A549 (cell line): ENCODE measurements around the gene RTN4R. TPM values are rescaled to one million over a fixed set of nuclear protein-coding genes. Genes with fewer than 3 reads are reported as not detected.

Experiments
- ATAC-seq, 2 experiments: fragments of 200-7000 bp in 1 of 2; fragments of >200 bp in 1 of 2; cut with Nextera tagmentation in 1 of 2; cut with Tn5 transposase in 1 of 2; 3 replicates each; pipeline versions ENCODE4 v1.8.0 to v1.9.1; 2018 to 2020; ENCODE audit warnings: mild to moderate bottlenecking in 1 of 2, moderate library complexity in 1 of 2
- CTCF ChIA-PET: fragments of 300-600 bp; sonication (Branson Sonifier 250); formaldehyde crosslinking; extraction: SDS; loops from one replicate; lab custom pipeline; 2021; ENCODE audit warnings: antibody characterized with exemption, inconsistent platforms; lab: Yijun Ruan, JAX
- POLR2A ChIA-PET: fragments of 350-600 bp; formaldehyde crosslinking; extraction: SDS; loops from one replicate; lab custom pipeline; 2021; ENCODE audit warnings: antibody characterized with exemption, inconsistent platforms; lab: Yijun Ruan, JAX
- DNase-seq, 2 experiments: peaks; one replicate each; pipeline versions ENCODE4 v3.0.0 to v3.0.0-alpha.2; 2011 to 2016; ENCODE audit warnings: low read depth in 1 of 2, low spot score in 1 of 2
- FAIRE-seq: peaks from 2 replicates; lab custom pipeline; 2011; peaks lifted over from hg19 to GRCh38; lab: Jason Lieb, UNC
- H3K27ac ChIP-seq, 2 experiments: fragments of >200 bp; sonication (Bioruptor Twin); formaldehyde crosslinking; 3 replicates each; pipeline ENCODE4 v1.5.1; 2016 to 2017
- H3K4me1 ChIP-seq: fragments of >200 bp; sonication (Bioruptor Twin); formaldehyde crosslinking; 3 replicates; pipeline ENCODE4 v1.6.1; 2016
- H3K4me2 ChIP-seq: fragments of >200 bp; sonication (Bioruptor Twin); formaldehyde crosslinking; 3 replicates; pipeline ENCODE4 v1.6.1; 2016
- H3K4me3 ChIP-seq: fragments of >200 bp; sonication (Bioruptor Twin); formaldehyde crosslinking; 3 replicates; pipeline ENCODE4 v1.5.1; 2016
- H3K9me3 ChIP-seq: fragments of >200 bp; sonication (Bioruptor Twin); formaldehyde crosslinking; 3 replicates; pipeline ENCODE4 v1.6.1; 2016
- CHD2 ChIP-seq: fragments of 150-350 bp; IDR thresholded peaks from 2 replicates; pipeline ENCODE4 v1.6.1; 2014; ENCODE audit warnings: low read length; ENCODE audit not compliant: partially characterized antibody
- EHF ChIP-seq: fragments of 250-450 bp; sonication (Bioruptor Pico); IDR thresholded peaks from 2 replicates; pipeline ENCODE4 v1.5.0; 2020; ENCODE audit warnings: mild to moderate bottlenecking
- EHMT2 ChIP-seq: fragments of 200-600 bp; sonication (generic); IDR thresholded peaks from 2 replicates; pipeline ENCODE4 v1.6.1; 2016; ENCODE audit warnings: antibody characterized with exemption, low read depth, mild to moderate bottlenecking, moderate library complexity
- ESRRA ChIP-seq: fragments of 150-350 bp; IDR thresholded peaks from 2 replicates; pipeline ENCODE4 v1.6.1; 2014; ENCODE audit warnings: mild to moderate bottlenecking, low read length, borderline replicate concordance
- FOSL2 ChIP-seq, 2 experiments: fragments of 450-650 bp in 1 of 2; fragments of >200 bp in 1 of 2; sonication (Bioruptor Twin) in 1 of 2; formaldehyde crosslinking; IDR thresholded peaks; 2 replicates each; pipeline versions ENCODE4 v1.5.0 to v1.6.1; 2016 to 2020; ENCODE audit warnings: mild to moderate bottlenecking in 1 of 2, moderate library complexity in 1 of 2
- GATA3 ChIP-seq: IDR thresholded peaks from 2 replicates; pipeline ENCODE4 v1.6.1; 2012; ENCODE audit warnings: borderline replicate concordance
- HEYL ChIP-seq: fragments of 250-450 bp; sonication (Bioruptor Pico); IDR thresholded peaks from 2 replicates; pipeline ENCODE4 v1.8.0; 2021; ENCODE audit warnings: mild to moderate bottlenecking, moderate library complexity
- HOXB5 ChIP-seq: fragments of 250-450 bp; sonication (Bioruptor Pico); IDR thresholded peaks from 2 replicates; pipeline ENCODE4 v1.5.0; 2020; ENCODE audit warnings: mild to moderate bottlenecking, moderate library complexity
- JUN ChIP-seq, 2 experiments: fragments of >200 bp; sonication (Bioruptor Twin); formaldehyde crosslinking; IDR thresholded peaks; 2 replicates in 1 of 2; 3 replicates in 1 of 2; pipeline ENCODE4 v1.6.1; 2016 to 2017
- MAZ ChIP-seq: fragments of 150-350 bp; IDR thresholded peaks from 2 replicates; pipeline ENCODE4 v1.6.1; 2014; ENCODE audit warnings: antibody characterized with exemption, low read depth, low read length, borderline replicate concordance
- NFE2L2 ChIP-seq: fragments of 150-350 bp; conservative IDR thresholded peaks from 2 replicates; pipeline ENCODE4 v1.6.1; 2014; ENCODE audit warnings: low read length
- PHF8 ChIP-seq: fragments of 200-600 bp; sonication (generic); IDR thresholded peaks from 2 replicates; pipeline ENCODE4 v1.6.1; 2016; ENCODE audit warnings: low read depth, mild to moderate bottlenecking, antibody characterized with exemption, moderate library complexity, borderline replicate concordance
- RARB ChIP-seq: fragments of 250-450 bp; sonication (Bioruptor Pico); IDR thresholded peaks from 2 replicates; pipeline ENCODE4 v1.8.0; 2021; ENCODE audit warnings: mild to moderate bottlenecking, moderate library complexity
- RCOR1 ChIP-seq: fragments of 150-350 bp; IDR thresholded peaks from 2 replicates; pipeline ENCODE4 v1.6.1; 2014; ENCODE audit warnings: antibody characterized with exemption, low read length, low read depth
- SMC3 ChIP-seq: fragments of >200 bp; sonication (Bioruptor Twin); formaldehyde crosslinking; IDR thresholded peaks from 3 replicates; pipeline ENCODE4 v1.6.1; 2018; ENCODE audit warnings: inconsistent platforms
- SREBF2 ChIP-seq: fragments of 450-650 bp; IDR thresholded peaks from 2 replicates; pipeline ENCODE4 v1.6.1; 2014; ENCODE audit warnings: mild to moderate bottlenecking, moderate library complexity
- ZNF302 ChIP-seq: fragments of 250-450 bp; sonication (Bioruptor Pico); IDR thresholded peaks from 2 replicates; pipeline ENCODE4 v1.9.0; 2021; ENCODE audit warnings: inconsistent platforms, mild to moderate bottlenecking, moderate library complexity
- WGBS: methylation state at CpG from one replicate; pipeline ENCODE4 v1.1.6; 2017; ENCODE audit errors: missing lambda C conversion rate; 5-methylcytosine and 5-hydroxymethylcytosine counted together
- polyA plus RNA-seq, 4 experiments: library from polyadenylated mRNA; depleted of rRNA in 3 of 4; stranded (reverse); fragments of >200 nt; fragmentation: RNase III in 1 of 4; extraction: RNeasy Plus Mini Kit Qiagen cat#74134 plus additional on column Dnase treatment in 1 of 4; gene quantifications; 2 replicates in 3 of 4; 3 replicates in 1 of 4; pipeline ENCODE4 v1.2.3, GENCODE V29; 2011 to 2017
- TF ChIP-seq, protein P1 (sequence below): IDR thresholded peaks from 2 replicates; pipeline ENCODE4 v1.6.1; 2012; ENCODE audit warnings: low read depth, borderline replicate concordance
- TF ChIP-seq, protein P2 (sequence below): fragments of 250-450 bp; sonication (Bioruptor Pico); IDR thresholded peaks from 2 replicates; pipeline ENCODE4 v1.5.0; 2021; ENCODE audit warnings: mild to moderate bottlenecking, moderate library complexity, borderline replicate concordance
- TF ChIP-seq, protein P3 (sequence below): fragments of 450-650 bp; IDR thresholded peaks from 2 replicates; pipeline ENCODE4 v1.6.1; 2014; ENCODE audit warnings: antibody characterized with exemption

The RTN4R gene
- polyA plus RNA-seq, 2 of the 4 experiments (the other 2 are of a cell fraction) = 1.0 to 2.7 TPM

DNA sequence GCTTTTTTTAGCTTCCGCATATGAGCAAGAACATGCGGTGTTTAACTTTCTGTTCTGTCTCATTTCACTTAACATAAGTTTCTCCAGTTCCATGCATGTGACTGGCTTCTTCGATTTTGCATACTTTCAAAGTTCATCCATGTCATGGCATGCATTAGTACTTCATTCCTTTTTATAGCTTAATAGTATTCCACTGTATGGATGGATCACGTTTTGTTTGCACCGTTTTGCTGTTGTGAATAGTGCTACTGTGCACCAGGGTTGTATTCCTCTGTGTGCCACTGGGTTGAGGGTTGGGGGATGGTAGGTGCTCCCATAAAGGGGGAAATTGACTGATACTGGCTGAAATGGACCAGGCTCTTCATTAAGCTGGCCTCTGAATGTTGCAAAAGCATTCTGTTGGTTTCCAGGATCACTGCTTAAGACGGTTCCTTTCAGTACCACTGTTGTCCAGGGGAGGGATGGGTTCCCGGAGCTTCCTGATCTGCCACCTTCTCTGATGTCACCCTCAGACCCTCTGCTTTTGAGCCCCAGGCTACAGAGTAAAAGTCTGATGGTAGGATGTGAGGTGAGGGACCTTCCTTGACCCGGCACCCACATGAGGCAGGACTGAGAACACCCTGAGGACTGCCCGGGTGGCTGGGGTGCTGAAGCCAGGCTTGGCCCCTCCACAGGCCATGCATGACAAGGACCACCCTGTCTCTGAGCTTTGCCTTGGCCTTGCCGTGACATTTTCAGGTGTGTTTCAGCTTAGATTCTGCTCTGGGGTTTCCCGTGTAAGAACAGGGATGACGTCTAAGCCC is 27.3 kb upstream of the RTN4R start:
- Histone ChIP-seq H3K4me3 (no peak overlapping the region), H3K27ac (no peak overlapping the region), H3K9me3 (no peaks in the 10 kb centered on the region), H3K4me2 (no peak overlapping the region), H3K4me1 (no peaks in the 10 kb centered on the region)
- WGBS = 54% methylated on average over 10 of the region's 12 CpGs
- FAIRE-seq = no peak
- TF ChIP-seq, protein P1, sequence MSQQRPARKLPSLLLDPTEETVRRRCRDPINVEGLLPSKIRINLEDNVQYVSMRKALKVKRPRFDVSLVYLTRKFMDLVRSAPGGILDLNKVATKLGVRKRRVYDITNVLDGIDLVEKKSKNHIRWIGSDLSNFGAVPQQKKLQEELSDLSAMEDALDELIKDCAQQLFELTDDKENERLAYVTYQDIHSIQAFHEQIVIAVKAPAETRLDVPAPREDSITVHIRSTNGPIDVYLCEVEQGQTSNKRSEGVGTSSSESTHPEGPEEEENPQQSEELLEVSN = no peak
- TF ChIP-seq CHD2 = no peak
- no peak for TF ChIP-seq MAZ
- TF ChIP-seq HEYL = no peak
- no peak for TF ChIP-seq RARB (CRISPR knock-in tag)
- TF ChIP-seq EHF (CRISPR knock-in tag) = no peak
- TF ChIP-seq ZNF302 (CRISPR knock-in tag) = no peak
- no peak for TF ChIP-seq EHMT2
- TF ChIP-seq PHF8 = no peak
- TF ChIP-seq RCOR1 = no peak
- DNase-seq = no peak
- ChIA-PET CTCF (interaction anchor here (1.3 to 2.0 kb wide), 4 partner anchors 9 to 141 kb away, joined by 3 to 9 read pairs (median 6); no protein-coding TSS in a partner anchor), POLR2A (no interaction called here)
- no peak for ATAC-seq

DNA sequence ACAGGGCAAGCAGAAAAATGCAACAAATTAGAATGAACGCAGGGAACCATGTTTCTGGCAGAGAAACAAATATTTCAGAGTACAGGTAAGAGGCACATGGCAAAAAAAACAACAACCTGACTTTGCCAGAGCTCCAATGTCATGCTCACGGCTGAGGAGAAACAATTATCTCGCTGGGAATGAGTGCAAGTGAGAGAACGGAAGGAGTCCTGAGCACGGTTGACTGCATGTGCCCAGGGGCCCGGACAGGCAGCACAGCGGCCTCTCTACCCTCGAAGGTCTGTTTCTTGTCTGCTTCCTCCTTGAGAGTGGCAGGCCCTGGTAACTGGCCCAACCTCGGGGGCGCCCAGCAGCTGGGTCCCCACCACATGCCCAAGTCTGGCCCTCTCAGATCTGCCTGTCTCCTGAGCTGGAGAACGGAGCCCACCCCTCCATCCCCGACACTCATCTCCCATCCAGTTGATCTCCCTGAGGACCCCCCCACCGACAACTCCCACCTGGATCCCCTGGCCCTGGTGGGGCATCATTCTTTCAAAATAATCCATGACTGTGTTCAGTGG is 24.6 kb upstream of the RTN4R start:
- H3K9me3 ChIP-seq = no peaks in the 10 kb centered on the region
- H3K4me2 ChIP-seq = no peak overlapping the region
- H3K27ac ChIP-seq = no peak overlapping the region
- no peaks in the 10 kb centered on the region for H3K4me1 ChIP-seq
- no peak overlapping the region for H3K4me3 ChIP-seq
- POLR2A ChIA-PET = no interaction called here
- ATAC-seq = no peak
- CTCF ChIA-PET = interaction anchor here (0.7 to 3.9 kb wide), 6 partner anchors 8 to 138 kb away, joined by 3 to 23 read pairs (median 4); no protein-coding TSS in a partner anchor
- FAIRE-seq = no peak
- TF ChIP-seq FOSL2 (IDR thresholded peaks at IDR 0.05) (no peak), FOSL2 (CRISPR knock-in tag; IDR thresholded peaks at IDR 0.05) (no peak), NFE2L2 (no peak), SMC3 (no peak), EHMT2 (no peak), JUN (IDR thresholded peaks at IDR 0.05) (no peak), SREBF2 (no peak), ESRRA (no peak), GATA3 (no peak), HOXB5 (no peak)
- TF ChIP-seq, protein P2, sequence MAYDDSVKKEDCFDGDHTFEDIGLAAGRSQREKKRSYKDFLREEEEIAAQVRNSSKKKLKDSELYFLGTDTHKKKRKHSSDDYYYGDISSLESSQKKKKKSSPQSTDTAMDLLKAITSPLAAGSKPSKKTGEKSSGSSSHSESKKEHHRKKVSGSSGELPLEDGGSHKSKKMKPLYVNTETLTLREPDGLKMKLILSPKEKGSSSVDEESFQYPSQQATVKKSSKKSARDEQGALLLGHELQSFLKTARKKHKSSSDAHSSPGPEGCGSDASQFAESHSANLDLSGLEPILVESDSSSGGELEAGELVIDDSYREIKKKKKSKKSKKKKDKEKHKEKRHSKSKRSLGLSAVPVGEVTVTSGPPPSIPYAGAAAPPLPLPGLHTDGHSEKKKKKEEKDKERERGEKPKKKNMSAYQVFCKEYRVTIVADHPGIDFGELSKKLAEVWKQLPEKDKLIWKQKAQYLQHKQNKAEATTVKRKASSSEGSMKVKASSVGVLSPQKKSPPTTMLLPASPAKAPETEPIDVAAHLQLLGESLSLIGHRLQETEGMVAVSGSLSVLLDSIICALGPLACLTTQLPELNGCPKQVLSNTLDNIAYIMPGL = no peak
- TF ChIP-seq, protein P3, sequence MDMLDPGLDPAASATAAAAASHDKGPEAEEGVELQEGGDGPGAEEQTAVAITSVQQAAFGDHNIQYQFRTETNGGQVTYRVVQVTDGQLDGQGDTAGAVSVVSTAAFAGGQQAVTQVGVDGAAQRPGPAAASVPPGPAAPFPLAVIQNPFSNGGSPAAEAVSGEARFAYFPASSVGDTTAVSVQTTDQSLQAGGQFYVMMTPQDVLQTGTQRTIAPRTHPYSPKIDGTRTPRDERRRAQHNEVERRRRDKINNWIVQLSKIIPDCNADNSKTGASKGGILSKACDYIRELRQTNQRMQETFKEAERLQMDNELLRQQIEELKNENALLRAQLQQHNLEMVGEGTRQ = no peak
- TF ChIP-seq, all 56 proteins: peak for 0
- 54% methylated on average over 12 of the region's 13 CpGs for WGBS
- DNase-seq = no peak
